ENCODE results near the gene HOGA1.

HOGA1 gene

GRCh38 chr10:97584060-97584797 lies at the start of gene HOGA1:
HOGA1 (plus strand) TSS chr10:97584389; CDS start chr10:97584704, 315 bp downstream.
- DNase-seq (ENCODE audit: low read depth in 3 of 3), result no peak

GRCh38 chr10:97534746-97535367 lies 49.3 kb upstream of the HOGA1 start:
- DNase-seq (ENCODE audit: low read depth in 3 of 3), result peak in 2 of 3 donors; percentile 12 to 28

GRCh38 chr10:97537186-97537869 lies 46.9 kb upstream of the HOGA1 start:
- no peak for DNase-seq (ENCODE audit: low read depth in 3 of 3)

GRCh38 chr10:97538411-97538810 lies 45.8 kb upstream of the HOGA1 start:
- no peak for DNase-seq (ENCODE audit: low read depth in 3 of 3)

GRCh38 chr10:97538839-97539238 lies 45.4 kb upstream of the HOGA1 start:
- DNase-seq (ENCODE audit: low read depth in 3 of 3), result no peak

GRCh38 chr10:97539523-97540200 lies 44.5 kb upstream of the HOGA1 start:
- no peak for DNase-seq (ENCODE audit: low read depth in 3 of 3)

GRCh38 chr10:97540669-97541500 lies 43.3 kb upstream of the HOGA1 start:
- DNase-seq (ENCODE audit: low read depth in 3 of 3), result no peak

- DNase-seq (ENCODE audit: low read depth in 3 of 3), result peak in 1 of 3 donors; percentile 34
These were observed 41.8 kb upstream of the HOGA1 start for GRCh38 chr10:97542169-97543024.

- DNase-seq (ENCODE audit: low read depth in 3 of 3), result peak; percentile 39 to 62 (median 60)
These were observed 41.1 kb upstream of the HOGA1 start for GRCh38 chr10:97543025-97543546.

GRCh38 chr10:97546456-97547270 lies 37.5 kb upstream of the HOGA1 start:
- no peak for DNase-seq (ENCODE audit: low read depth in 3 of 3)

GRCh38 chr10:97547271-97547600 lies 37.0 kb upstream of the HOGA1 start:
- DNase-seq (ENCODE audit: low read depth in 3 of 3), result no peak

GRCh38 chr10:97547962-97548361 lies 36.2 kb upstream of the HOGA1 start:
- no peak for DNase-seq (ENCODE audit: low read depth in 3 of 3)

GRCh38 chr10:97548828-97549455 lies 35.2 kb upstream of the HOGA1 start:
- no peak for DNase-seq (ENCODE audit: low read depth in 3 of 3)

GRCh38 chr10:97549587-97550322 lies 34.4 kb upstream of the HOGA1 start:
- no peak for DNase-seq (ENCODE audit: low read depth in 3 of 3)

- no peak for DNase-seq (ENCODE audit: low read depth in 3 of 3)
These were observed 33.6 kb upstream of the HOGA1 start for GRCh38 chr10:97550336-97551149.

GRCh38 chr10:97551271-97551670 lies 32.9 kb upstream of the HOGA1 start:
- DNase-seq (ENCODE audit: low read depth in 3 of 3), result no peak

- DNase-seq (ENCODE audit: low read depth in 3 of 3), result peak; percentile 20 to 41 (median 29)
These were observed 30.6 kb upstream of the HOGA1 start for GRCh38 chr10:97553575-97554031.

All from stimulated activated CD4-positive, alpha-beta T cell treated with anti-CD3 and anti-CD28 coated beads, TNF-alpha, amount 100 ng/mL, for 48 hours (primary cell).